ENCODE measurements around the gene TNIP1. TPM values are rescaled to one million over a fixed set of nuclear protein-coding genes. Genes with fewer than 3 reads are reported as not detected.

The TNIP1 gene
- total and polyA plus RNA-seq, 7 experiments from 2014 or later = 28.9 to 234 (median 125) TPM

GRCh38 chr5:151101746-151102145 is 20.9 kb upstream of the TNIP1 start:
- Histone ChIP-seq H3K27me3 (ENCODE audit: control insufficient read depth in 2 of 2, insufficient read depth in 2 of 2, low read length in 2 of 2) (no peaks in the 10 kb centered on the region), H3K4me3 (ENCODE audit: low read length) (no peak overlapping the region), H3K27ac (ENCODE audit: low read depth, low read length) (peak overlapping the region; percentile 39), H3K36me3 (ENCODE audit: control insufficient read depth in 2 of 3, insufficient read depth in 3 of 3, low read length in 3 of 3) (peaks cover 33 to 68% (median 39%) of the 10 kb centered on the region in 3 experiments), H3K4me1 (ENCODE audit: control insufficient read depth in 2 of 2, insufficient read depth in 2 of 2, low read length in 2 of 2) (peaks cover 0 to 23% of the 10 kb centered on the region in 2 donors), H3K9me3 (ENCODE audit: control insufficient read depth in 2 of 3, low read length in 3 of 3) (no peaks in the 10 kb centered on the region)
- POLR2A ChIA-PET = no interaction called here
- no peak for DNase-seq
- no peaks in the 10 kb centered on the region for H3K9me3 Mint-ChIP-seq
- H3K36me3 Mint-ChIP-seq = peaks cover 15 to 39% (median 27%) of the 10 kb centered on the region in 5 donors
- H3K4me1 Mint-ChIP-seq = peaks cover 30 to 55% (median 41%) of the 10 kb centered on the region in 7 donors
- no peak overlapping the region for H3K4me3 Mint-ChIP-seq
- CTCF ChIA-PET = interaction anchor here (1.1 kb wide), 1 partner anchor 24 kb away, joined by 3 read pairs; no protein-coding TSS in a partner anchor
- ATAC-seq = no peak
- no peaks in the 10 kb centered on the region for H3K27me3 Mint-ChIP-seq
- intact Hi-C loops (cut with micrococcal nuclease) = loop anchor here in 1 of 2 donors (2.0 kb wide), 1 partner anchor 15 kb away; no protein-coding TSS in a partner anchor
- H3K27ac Mint-ChIP-seq = peak overlapping the region in 8 of 9 donors; percentile 23 to 78 (median 57)

DNA sequence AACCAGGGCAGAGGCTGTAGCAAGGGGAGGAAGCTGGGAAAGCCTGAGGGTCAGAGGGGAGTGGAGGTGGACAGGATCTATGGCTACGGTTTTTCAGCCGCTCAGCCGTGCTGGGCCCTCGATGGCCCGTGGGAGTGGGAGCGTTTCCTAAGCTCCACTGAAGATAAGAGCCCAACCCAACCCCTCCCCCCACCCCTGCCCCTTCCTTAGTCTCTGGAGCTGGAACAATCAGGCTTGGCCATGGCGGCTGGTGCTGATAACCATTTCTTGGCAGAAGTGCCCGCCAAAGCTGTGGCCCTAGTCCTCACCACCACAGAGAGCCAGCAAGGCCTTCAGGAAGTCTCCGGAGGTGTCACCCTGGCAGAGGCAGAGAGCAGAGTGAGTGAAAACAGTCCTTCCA is 20.3 kb upstream of the TNIP1 start:
- Histone ChIP-seq H3K4me3 (ENCODE audit: low read length) (no peak overlapping the region), H3K27me3 (ENCODE audit: control insufficient read depth in 2 of 2, insufficient read depth in 2 of 2, low read length in 2 of 2) (no peaks in the 10 kb centered on the region), H3K27ac (ENCODE audit: low read depth, low read length) (peak overlapping the region; percentile 39), H3K36me3 (ENCODE audit: control insufficient read depth in 2 of 3, insufficient read depth in 3 of 3, low read length in 3 of 3) (peaks cover 27 to 62% (median 33%) of the 10 kb centered on the region in 3 experiments), H3K9me3 (ENCODE audit: control insufficient read depth in 2 of 3, low read length in 3 of 3) (no peaks in the 10 kb centered on the region), H3K4me1 (ENCODE audit: control insufficient read depth in 2 of 2, insufficient read depth in 2 of 2, low read length in 2 of 2) (peaks cover 0 to 23% of the 10 kb centered on the region in 2 donors)
- no peaks in the 10 kb centered on the region for H3K27me3 Mint-ChIP-seq
- H3K4me1 Mint-ChIP-seq = peaks cover 31 to 55% (median 43%) of the 10 kb centered on the region in 7 donors
- peaks cover 12 to 37% (median 23%) of the 10 kb centered on the region in 5 donors for H3K36me3 Mint-ChIP-seq
- no peak for ATAC-seq
- DNase-seq = no peak
- no peaks in the 10 kb centered on the region for H3K9me3 Mint-ChIP-seq
- peak overlapping the region in 7 of 9 donors; percentile 55 to 90 (median 78) for H3K27ac Mint-ChIP-seq
- ChIA-PET CTCF (no interaction called here), POLR2A (no interaction called here)
- intact Hi-C loops (cut with micrococcal nuclease) = loop anchor here in 1 of 2 donors (2.0 kb wide), 1 partner anchor 14 kb away; no protein-coding TSS in a partner anchor
- no peak overlapping the region for H3K4me3 Mint-ChIP-seq

- no peak overlapping the region for H3K4me3 Mint-ChIP-seq
- H3K27ac ChIP-seq (ENCODE audit: low read depth, low read length) = no peak overlapping the region
- H3K27me3 ChIP-seq (ENCODE audit: control insufficient read depth in 2 of 2, insufficient read depth in 2 of 2, low read length in 2 of 2) = no peaks in the 10 kb centered on the region
- peaks cover 1 to 28% of the 10 kb centered on the region in 2 donors for H3K4me1 ChIP-seq (ENCODE audit: control insufficient read depth in 2 of 2, insufficient read depth in 2 of 2, low read length in 2 of 2)
- H3K4me1 Mint-ChIP-seq = peaks cover 36 to 60% (median 47%) of the 10 kb centered on the region in 7 donors
- no peaks in the 10 kb centered on the region for H3K9me3 Mint-ChIP-seq
- intact Hi-C loops (cut with micrococcal nuclease) = loop anchor here in 1 of 2 donors (2.0 kb wide), 1 partner anchor 14 kb away; no protein-coding TSS in a partner anchor
- H3K4me3 ChIP-seq (ENCODE audit: low read length) = no peak overlapping the region
- DNase-seq (no peak), ATAC-seq (no peak)
- H3K9me3 ChIP-seq (ENCODE audit: control insufficient read depth in 2 of 3, low read length in 3 of 3) = no peaks in the 10 kb centered on the region
- H3K36me3 Mint-ChIP-seq = peaks cover 12 to 41% (median 23%) of the 10 kb centered on the region in 5 donors
- ChIA-PET CTCF (no interaction called here), POLR2A (no interaction called here)
- H3K27me3 Mint-ChIP-seq = no peaks in the 10 kb centered on the region
- H3K27ac Mint-ChIP-seq = peak overlapping the region; percentile 55 to 90 (median 70)
- H3K36me3 ChIP-seq (ENCODE audit: control insufficient read depth in 2 of 3, insufficient read depth in 3 of 3, low read length in 3 of 3) = peaks cover 25 to 58% (median 33%) of the 10 kb centered on the region in 3 experiments
Observed at GRCh38 chr5:151100681-151101080, 19.8 kb upstream of the TNIP1 start.

- Histone ChIP-seq H3K4me1 (ENCODE audit: control insufficient read depth in 2 of 2, insufficient read depth in 2 of 2, low read length in 2 of 2) (peaks cover 19 to 46% of the 10 kb centered on the region in 2 donors), H3K27ac (ENCODE audit: low read depth, low read length) (peak overlapping the region; percentile 53), H3K4me3 (ENCODE audit: low read length) (no peak overlapping the region), H3K9me3 (ENCODE audit: control insufficient read depth in 2 of 3, low read length in 3 of 3) (no peaks in the 10 kb centered on the region), H3K27me3 (ENCODE audit: control insufficient read depth in 2 of 2, insufficient read depth in 2 of 2, low read length in 2 of 2) (no peaks in the 10 kb centered on the region), H3K36me3 (ENCODE audit: control insufficient read depth in 2 of 3, insufficient read depth in 3 of 3, low read length in 3 of 3) (peaks cover 19 to 38% (median 20%) of the 10 kb centered on the region in 3 experiments)
- CTCF ChIA-PET = interaction anchor here (0.5 to 1.1 kb wide), 4 partner anchors 9 to 306 kb away, joined by 3 to 4 read pairs (median 3); no protein-coding TSS in a partner anchor
- peaks cover 9 to 42% (median 13%) of the 10 kb centered on the region in 5 donors for H3K36me3 Mint-ChIP-seq
- intact Hi-C loops (cut with micrococcal nuclease) = loop anchor here (1.0 to 5.0 kb wide), 3 partner anchors 15 to 46 kb away; no protein-coding TSS in a partner anchor
- DNase-seq = no peak
- peaks cover 51 to 79% (median 62%) of the 10 kb centered on the region in 7 donors for H3K4me1 Mint-ChIP-seq
- no peaks in the 10 kb centered on the region for H3K9me3 Mint-ChIP-seq
- H3K27me3 Mint-ChIP-seq = no peaks in the 10 kb centered on the region
- H3K4me3 Mint-ChIP-seq = peak overlapping the region in 7 of 10 donors; percentile 25 to 68 (median 44)
- POLR2A ChIA-PET = interaction anchor here (0.8 to 1.6 kb wide), 6 partner anchors 9 to 27 kb away, joined by 3 to 8 read pairs (median 3); partner anchors contain the start of gene TNIP1
- no peak for ATAC-seq
- peak overlapping the region; percentile 72 to 92 (median 86) for H3K27ac Mint-ChIP-seq
Observed at GRCh38 chr5:151098768-151099121, 17.9 kb upstream of the TNIP1 start.

DNA sequence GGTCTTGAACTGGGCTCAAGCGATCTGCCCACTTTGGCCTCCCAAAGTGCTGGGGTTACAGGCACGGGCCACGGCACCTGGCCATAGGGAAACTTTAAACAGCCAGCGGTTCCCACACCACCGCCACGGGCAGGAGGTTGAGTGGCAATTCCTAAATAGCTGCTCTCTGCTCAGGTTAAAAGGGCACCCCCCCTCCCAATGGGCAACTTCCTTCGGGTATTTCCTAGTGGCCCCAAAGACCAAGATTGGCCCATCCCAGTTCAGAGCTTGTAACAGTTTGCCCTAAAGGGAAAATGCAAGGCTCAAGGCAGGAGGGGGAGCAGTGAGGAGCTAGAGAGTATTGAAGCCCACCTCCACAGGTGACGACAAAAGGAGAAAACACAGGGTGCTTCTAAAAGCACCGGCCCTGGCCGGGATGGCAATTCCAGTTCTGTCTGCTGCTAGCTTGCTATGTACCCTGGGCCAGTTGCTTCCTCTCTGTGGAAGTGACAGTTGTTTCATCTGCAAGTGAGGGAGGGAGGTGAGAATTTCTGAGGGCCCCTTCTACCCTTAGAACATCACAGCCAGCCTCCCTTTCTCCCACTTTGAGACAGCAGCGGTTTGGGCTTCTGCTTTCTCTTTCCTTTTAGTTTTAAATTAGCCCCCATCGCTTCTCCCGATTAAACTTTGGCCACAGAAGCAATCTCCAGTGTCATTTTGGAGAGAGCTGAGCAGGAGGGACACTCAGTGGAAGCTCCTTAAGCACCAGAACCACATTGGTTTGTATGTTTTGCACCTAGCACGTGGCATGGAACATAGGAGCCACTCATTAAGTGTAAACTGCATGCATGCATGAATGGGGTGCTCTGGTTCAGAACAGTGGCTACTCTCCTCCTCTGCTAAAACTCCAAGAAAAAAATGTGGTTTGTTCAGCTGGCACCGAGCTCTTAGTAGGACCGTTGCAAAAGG is 17.3 kb upstream of the TNIP1 start:
- ChIA-PET POLR2A (interaction anchor here (0.8 to 1.6 kb wide), 5 partner anchors 8 to 28 kb away, joined by 3 to 8 read pairs (median 3); partner anchors contain the start of gene TNIP1), CTCF (interaction anchor here (0.5 to 1.1 kb wide), 4 partner anchors 18 to 305 kb away, joined by 3 to 4 read pairs (median 3); no protein-coding TSS in a partner anchor)
- H3K4me1 ChIP-seq (ENCODE audit: control insufficient read depth in 2 of 2, insufficient read depth in 2 of 2, low read length in 2 of 2) = peaks cover 26 to 53% of the 10 kb centered on the region in 2 donors
- H3K27me3 ChIP-seq (ENCODE audit: control insufficient read depth in 2 of 2, insufficient read depth in 2 of 2, low read length in 2 of 2) = no peaks in the 10 kb centered on the region
- H3K4me3 Mint-ChIP-seq = peak overlapping the region in 8 of 10 donors; percentile 5 to 68 (median 38)
- H3K27ac ChIP-seq (ENCODE audit: low read depth, low read length) = peak overlapping the region; percentile 53
- H3K36me3 Mint-ChIP-seq = peaks cover 5 to 37% (median 9%) of the 10 kb centered on the region in 5 donors
- H3K9me3 ChIP-seq (ENCODE audit: control insufficient read depth in 2 of 3, low read length in 3 of 3) = no peaks in the 10 kb centered on the region
- intact Hi-C loops (cut with micrococcal nuclease) = loop anchor here (1.0 to 5.0 kb wide), 3 partner anchors 15 to 46 kb away; no protein-coding TSS in a partner anchor
- H3K4me1 Mint-ChIP-seq = peaks cover 57 to 85% (median 68%) of the 10 kb centered on the region in 7 donors
- H3K4me3 ChIP-seq (ENCODE audit: low read length) = no peak overlapping the region
- DNase-seq (no peak), ATAC-seq (peak; percentile 56)
- no peaks in the 10 kb centered on the region for H3K27me3 Mint-ChIP-seq
- peaks cover 13 to 32% (median 17%) of the 10 kb centered on the region in 3 experiments for H3K36me3 ChIP-seq (ENCODE audit: control insufficient read depth in 2 of 3, insufficient read depth in 3 of 3, low read length in 3 of 3)
- H3K9me3 Mint-ChIP-seq = no peaks in the 10 kb centered on the region
- peak overlapping the region; percentile 72 to 92 (median 86) for H3K27ac Mint-ChIP-seq

DNA sequence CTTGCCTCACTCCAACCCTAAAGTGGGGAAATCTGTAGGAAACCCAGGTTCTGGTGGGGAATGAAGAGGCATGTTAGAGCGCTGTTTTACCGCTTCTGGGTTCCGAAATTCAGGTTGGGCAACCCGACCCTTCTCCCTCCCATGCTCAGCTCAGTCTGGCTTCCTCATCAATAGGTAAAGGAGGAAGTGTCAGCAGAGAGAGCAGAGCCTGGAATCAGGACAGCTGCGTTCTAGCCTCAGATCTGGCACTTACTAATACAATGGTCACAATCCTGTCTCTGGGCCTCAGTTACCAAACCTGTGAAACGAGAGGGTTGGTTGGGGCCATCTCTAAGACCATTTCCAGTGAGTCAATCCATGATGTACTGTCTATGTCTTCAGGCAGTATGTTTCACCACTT is 16.2 kb upstream of the TNIP1 start:
- Histone ChIP-seq H3K9me3 (ENCODE audit: control insufficient read depth in 2 of 3, low read length in 3 of 3) (no peaks in the 10 kb centered on the region), H3K36me3 (ENCODE audit: control insufficient read depth in 2 of 3, insufficient read depth in 3 of 3, low read length in 3 of 3) (peaks cover 4 to 21% (median 8%) of the 10 kb centered on the region in 3 experiments), H3K27ac (ENCODE audit: low read depth, low read length) (no peak overlapping the region), H3K27me3 (ENCODE audit: control insufficient read depth in 2 of 2, insufficient read depth in 2 of 2, low read length in 2 of 2) (no peaks in the 10 kb centered on the region), H3K4me1 (ENCODE audit: control insufficient read depth in 2 of 2, insufficient read depth in 2 of 2, low read length in 2 of 2) (peaks cover 31 to 53% of the 10 kb centered on the region in 2 donors), H3K4me3 (ENCODE audit: low read length) (no peak overlapping the region)
- intact Hi-C loops (cut with micrococcal nuclease) = loop anchor here (5.0 kb wide), 2 partner anchors 35 to 45 kb away; no protein-coding TSS in a partner anchor
- POLR2A ChIA-PET = interaction anchor here (1.1 kb wide), 1 partner anchor 10 kb away, joined by 3 read pairs; no protein-coding TSS in a partner anchor
- Mint-ChIP-seq H3K4me3 (no peak overlapping the region), H3K4me1 (peaks cover 58 to 95% (median 76%) of the 10 kb centered on the region in 7 donors), H3K36me3 (peaks cover 5 to 37% (median 7%) of the 10 kb centered on the region in 5 donors), H3K27me3 (no peaks in the 10 kb centered on the region), H3K9me3 (no peaks in the 10 kb centered on the region), H3K27ac (peak overlapping the region; percentile 36 to 90 (median 82))
- ATAC-seq (peak; percentile 19), DNase-seq (no peak)
- CTCF ChIA-PET = no interaction called here

Measured in naive thymus-derived CD4-positive, alpha-beta T cell (primary cell).